Measurements from ENCODE around the gene KLHDC2. TPM values are rescaled to one million over a fixed set of nuclear protein-coding genes. Genes with fewer than 3 reads are reported as not detected.
"Not testable (repeated sequence)": the region's sequence is repeated elsewhere in the genome, so short reads cannot be mapped to it uniquely, and the experiment has no call there.

The KLHDC2 gene
- total and polyA plus RNA-seq, 2 donors (not counting 1 experiment from before 2014, with no cell fraction given): 59.1 to 135 TPM

DNA sequence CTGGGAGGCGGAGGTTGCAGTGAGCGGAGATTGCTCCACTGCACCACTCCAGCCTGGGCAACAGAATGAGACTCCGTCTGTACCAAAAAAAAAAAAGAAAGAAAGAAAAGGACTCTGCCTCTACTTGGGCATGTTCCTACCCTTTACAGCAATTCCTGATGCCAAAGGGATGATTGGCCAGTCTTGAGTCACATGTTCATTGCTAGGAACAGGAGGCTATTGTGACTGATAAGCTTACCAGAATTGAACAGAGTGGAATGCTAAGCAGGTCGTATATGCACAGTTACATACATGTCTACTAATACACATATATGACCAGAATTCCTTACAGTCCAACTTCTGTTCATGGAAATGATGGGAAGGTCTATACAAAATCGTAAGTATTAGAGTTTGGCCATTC, 40.8 kb upstream of the KLHDC2 start:
- Histone ChIP-seq H3K4me3 (replicated peaks in 1 of 4; ENCODE audit: control extremely low read depth in 1 of 4, insufficient read depth in 1 of 4, low read depth in 3 of 4, low read length in 4 of 4) (no peak overlapping the region), H3K4me2 (ENCODE audit: extremely low read depth, insufficient read depth, low read length) (no peak overlapping the region), H3K36me3 (ENCODE audit: control insufficient read depth, insufficient read depth, low read length) (no peaks in the 10 kb centered on the region), H3K9ac (ENCODE audit: insufficient read depth, low read length) (no peak overlapping the region), H3K9me3 (ENCODE audit: control insufficient read depth, insufficient read depth, low read depth, low read length) (no peaks in the 10 kb centered on the region), H3K27me3 (ENCODE audit: control insufficient read depth, insufficient read depth, low read length) (no peaks in the 10 kb centered on the region), H3K79me2 (ENCODE audit: control insufficient read depth, insufficient read depth, low read length) (no peaks in the 10 kb centered on the region), H3K27ac (ENCODE audit: insufficient read depth, low read length) (no peak overlapping the region), H3K4me1 (ENCODE audit: control insufficient read depth, extremely low read depth, insufficient read depth, low read length) (no peaks in the 10 kb centered on the region), H4K20me1 (ENCODE audit: control insufficient read depth, extremely low read depth, insufficient read depth, low read length) (no peaks in the 10 kb centered on the region), H2AFZ (ENCODE audit: low read length) (no peak overlapping the region)
- TF ChIP-seq CTCF (conservative IDR thresholded peaks at IDR 0.05 in 1 of 2, IDR thresholded peaks at IDR 0.05 in 1 of 2; ENCODE audit: low read depth in 1 of 2, low read length in 2 of 2) (no peak), EZH2 (IDR thresholded peaks at IDR 0.05; ENCODE audit: low read length, missing control alignments) (no peak)
- DNase-seq (ENCODE audit: low read depth in 2 of 2): no peak

- no peaks in the 10 kb centered on the region for H3K79me2 ChIP-seq (ENCODE audit: control insufficient read depth, insufficient read depth, low read length)
- H3K9ac ChIP-seq (ENCODE audit: insufficient read depth, low read length): no peak overlapping the region
- H3K27ac ChIP-seq (ENCODE audit: insufficient read depth, low read length): no peak overlapping the region
- H3K36me3 ChIP-seq (ENCODE audit: control insufficient read depth, insufficient read depth, low read length): no peaks in the 10 kb centered on the region
- no peak for TF ChIP-seq EZH2 (IDR thresholded peaks at IDR 0.05; ENCODE audit: low read length, missing control alignments)
- no peak for TF ChIP-seq CTCF (conservative IDR thresholded peaks at IDR 0.05 in 1 of 2, IDR thresholded peaks at IDR 0.05 in 1 of 2; ENCODE audit: low read depth in 1 of 2, low read length in 2 of 2)
- DNase-seq (ENCODE audit: low read depth in 2 of 2): no peak
- H3K4me3 ChIP-seq (replicated peaks in 1 of 4; ENCODE audit: control extremely low read depth in 1 of 4, insufficient read depth in 1 of 4, low read depth in 3 of 4, low read length in 4 of 4): no peak overlapping the region
- H3K4me1 ChIP-seq (ENCODE audit: control insufficient read depth, extremely low read depth, insufficient read depth, low read length): no peaks in the 10 kb centered on the region
- H3K4me2 ChIP-seq (ENCODE audit: extremely low read depth, insufficient read depth, low read length): no peak overlapping the region
- no peaks in the 10 kb centered on the region for H3K27me3 ChIP-seq (ENCODE audit: control insufficient read depth, insufficient read depth, low read length)
- H2AFZ ChIP-seq (ENCODE audit: low read length): no peak overlapping the region
- no peaks in the 10 kb centered on the region for H3K9me3 ChIP-seq (ENCODE audit: control insufficient read depth, insufficient read depth, low read depth, low read length)
- no peaks in the 10 kb centered on the region for H4K20me1 ChIP-seq (ENCODE audit: control insufficient read depth, extremely low read depth, insufficient read depth, low read length)
Measured at GRCh38 chr14:49732896-49733295, 35.1 kb upstream of the KLHDC2 start.

DNA sequence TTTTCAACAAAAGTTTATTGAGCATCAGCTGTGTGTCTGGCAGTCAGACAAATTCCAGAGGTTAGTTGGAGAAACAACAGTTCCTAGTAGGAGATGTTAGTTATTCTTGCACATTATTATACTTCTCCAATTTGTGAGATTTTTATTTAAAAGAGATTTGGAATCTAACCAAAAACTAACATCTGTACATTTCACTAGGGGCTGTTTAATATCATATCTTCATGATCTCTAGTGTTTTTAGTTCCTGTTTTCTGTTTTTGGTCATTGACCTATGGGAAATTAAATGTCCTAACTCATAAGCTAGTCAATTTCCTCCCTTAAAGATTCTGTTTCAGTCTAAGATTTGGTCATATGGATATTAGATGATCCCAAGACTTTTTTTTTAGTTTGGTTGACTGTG, 34.1 kb upstream of the KLHDC2 start:
- TF ChIP-seq CTCF (conservative IDR thresholded peaks at IDR 0.05 in 1 of 2, IDR thresholded peaks at IDR 0.05 in 1 of 2; ENCODE audit: low read depth in 1 of 2, low read length in 2 of 2): no peak
- TF ChIP-seq EZH2 (IDR thresholded peaks at IDR 0.05; ENCODE audit: low read length, missing control alignments): no peak
- no peak for DNase-seq (ENCODE audit: low read depth in 2 of 2)

DNA sequence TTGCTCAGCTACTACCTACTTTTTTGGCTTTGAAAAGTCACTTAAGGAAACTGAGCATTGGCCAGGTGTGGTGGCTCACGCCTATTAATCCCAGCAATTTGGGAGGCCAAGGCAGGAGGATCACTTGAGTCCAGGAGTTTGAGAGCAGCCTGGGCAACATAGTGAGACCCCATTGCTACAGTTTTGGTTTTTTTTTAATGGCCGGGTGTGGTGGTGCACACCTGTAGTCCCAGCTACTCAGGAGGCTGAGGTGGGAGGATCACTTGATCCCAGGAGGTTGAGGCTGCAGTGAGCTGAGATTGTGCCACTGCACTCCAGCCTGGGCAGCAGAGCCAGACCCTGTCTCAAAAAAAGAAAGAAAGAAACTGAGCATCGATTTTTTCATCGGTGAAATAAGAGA, 32.3 kb upstream of the KLHDC2 start:
- H3K36me3 ChIP-seq (ENCODE audit: control insufficient read depth, insufficient read depth, low read length); H3K4me2 ChIP-seq (ENCODE audit: extremely low read depth, insufficient read depth, low read length); H3K9ac ChIP-seq (ENCODE audit: insufficient read depth, low read length); H2AFZ ChIP-seq (ENCODE audit: low read length); H3K9me3 ChIP-seq (ENCODE audit: control insufficient read depth, insufficient read depth, low read depth, low read length); H3K27ac ChIP-seq (ENCODE audit: insufficient read depth, low read length); H3K4me1 ChIP-seq (ENCODE audit: control insufficient read depth, extremely low read depth, insufficient read depth, low read length); DNase-seq (ENCODE audit: low read depth in 2 of 2); H3K79me2 ChIP-seq (ENCODE audit: control insufficient read depth, insufficient read depth, low read length); H3K4me3 ChIP-seq (replicated peaks in 1 of 4; ENCODE audit: control extremely low read depth in 1 of 4, insufficient read depth in 1 of 4, low read depth in 3 of 4, low read length in 4 of 4); H4K20me1 ChIP-seq (ENCODE audit: control insufficient read depth, extremely low read depth, insufficient read depth, low read length); H3K27me3 ChIP-seq (ENCODE audit: control insufficient read depth, insufficient read depth, low read length): not testable (repeated sequence)

More for the DNA sequence above, 34.1 kb upstream of the KLHDC2 start:
- Histone ChIP-seq H3K9me3 (ENCODE audit: control insufficient read depth, insufficient read depth, low read depth, low read length) (no peaks in the 10 kb centered on the region), H3K79me2 (ENCODE audit: control insufficient read depth, insufficient read depth, low read length) (no peaks in the 10 kb centered on the region), H2AFZ (ENCODE audit: low read length) (no peak overlapping the region), H3K4me3 (replicated peaks in 1 of 4; ENCODE audit: control extremely low read depth in 1 of 4, insufficient read depth in 1 of 4, low read depth in 3 of 4, low read length in 4 of 4) (no peak overlapping the region), H3K27me3 (ENCODE audit: control insufficient read depth, insufficient read depth, low read length) (no peaks in the 10 kb centered on the region), H4K20me1 (ENCODE audit: control insufficient read depth, extremely low read depth, insufficient read depth, low read length) (no peaks in the 10 kb centered on the region), H3K4me2 (ENCODE audit: extremely low read depth, insufficient read depth, low read length) (no peak overlapping the region), H3K9ac (ENCODE audit: insufficient read depth, low read length) (no peak overlapping the region), H3K27ac (ENCODE audit: insufficient read depth, low read length) (no peak overlapping the region), H3K4me1 (ENCODE audit: control insufficient read depth, extremely low read depth, insufficient read depth, low read length) (no peaks in the 10 kb centered on the region), H3K36me3 (ENCODE audit: control insufficient read depth, insufficient read depth, low read length) (no peaks in the 10 kb centered on the region)

All from fibroblast of lung (primary cell).